ENCODE results near the gene ACSL3.
"Not testable (repeated sequence)": the region's sequence is repeated elsewhere in the genome, so short reads cannot be mapped to it uniquely, and the experiment has no call there.

ACSL3 gene

GRCh38 chr2:222860740-222861410 is at the start of gene ACSL3:
Gene ACSL3 (plus strand): TSS chr2:222861036. CDS start chr2:222908773, 47,737 bp downstream.
- peak; percentile 87 for DNase-seq

- DNase-seq, result no peak
Observed at GRCh38 chr2:222811828-222812227, 49.0 kb upstream of the ACSL3 start.

GRCh38 chr2:222813177-222813843 is 47.5 kb upstream of the ACSL3 start:
- no peak for DNase-seq

GRCh38 chr2:222819722-222820333 is 41.0 kb upstream of the ACSL3 start:
- DNase-seq, result no peak

GRCh38 chr2:222823183-222823930 is 37.5 kb upstream of the ACSL3 start:
- no peak for DNase-seq

GRCh38 chr2:222825031-222825430 is 35.8 kb upstream of the ACSL3 start:
- DNase-seq, result no peak

GRCh38 chr2:222827417-222827816 is 33.4 kb upstream of the ACSL3 start:
- DNase-seq, result no peak

GRCh38 chr2:222828572-222828971 is 32.3 kb upstream of the ACSL3 start:
- DNase-seq, result no peak

- DNase-seq, result no peak
Observed at GRCh38 chr2:222830164-222830563, 30.7 kb upstream of the ACSL3 start.

GRCh38 chr2:222833410-222833809 is 27.4 kb upstream of the ACSL3 start:
- DNase-seq, result no peak

GRCh38 chr2:222835143-222835822 is 25.6 kb upstream of the ACSL3 start:
- no peak for DNase-seq

GRCh38 chr2:222835823-222836151 is 25.0 kb upstream of the ACSL3 start:
- DNase-seq, result no peak

- DNase-seq, result no peak
Observed at GRCh38 chr2:222837643-222838056, 23.2 kb upstream of the ACSL3 start.

GRCh38 chr2:222840060-222840802 is 20.6 kb upstream of the ACSL3 start:
- DNase-seq, result no peak

GRCh38 chr2:222842491-222843174 is 18.2 kb upstream of the ACSL3 start:
- DNase-seq, result peak; percentile 76

GRCh38 chr2:222844323-222844722 is 16.5 kb upstream of the ACSL3 start:
- DNase-seq, result no peak

GRCh38 chr2:222845314-222845713 is 15.5 kb upstream of the ACSL3 start:
- DNase-seq, result not testable (repeated sequence)

GRCh38 chr2:222846003-222846402 is 14.8 kb upstream of the ACSL3 start:
- no peak for DNase-seq

GRCh38 chr2:222848031-222848430 is 12.8 kb upstream of the ACSL3 start:
- not testable (repeated sequence) for DNase-seq

- no peak for DNase-seq
Observed at GRCh38 chr2:222848862-222849261, 12.0 kb upstream of the ACSL3 start.

GRCh38 chr2:222851956-222852617 is 8.7 kb upstream of the ACSL3 start:
- no peak for DNase-seq

All from DMS153 (cell line).